ENCODE results near the gene GRIK4. TPM values are rescaled to one million over a fixed set of nuclear protein-coding genes. Genes with fewer than 3 reads are reported as not detected.

Gene GRIK4
- total and polyA plus RNA-seq, 2 donors (not counting 3 experiments of a cell fraction or from before 2014, with no cell fraction given): 0.81 to 1.6 TPM

DNA sequence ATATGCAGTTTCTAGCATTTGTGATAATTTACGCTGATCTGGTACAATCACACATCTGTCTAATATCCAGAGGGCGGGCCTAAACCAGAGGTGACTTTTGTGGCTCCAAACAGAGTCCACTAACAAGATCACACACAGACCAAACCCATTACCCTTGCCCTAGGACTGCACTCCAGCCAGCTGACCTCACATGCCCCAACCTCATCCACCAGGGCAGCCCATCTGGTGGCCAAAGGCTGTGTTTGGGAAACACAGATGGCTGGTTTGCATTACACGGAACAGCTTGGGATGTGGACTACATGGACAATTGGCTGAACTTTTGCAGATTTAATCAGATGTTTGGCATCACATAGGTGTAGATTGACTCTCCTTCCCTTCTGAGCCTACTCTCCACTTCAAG is 228.2 kb downstream of the GRIK4 start:
- no peak for TF ChIP-seq POLR2AphosphoS5 (IDR thresholded peaks at IDR 0.05; ENCODE audit: insufficient read depth, low read depth, low read length)
- TF ChIP-seq, protein P1, sequence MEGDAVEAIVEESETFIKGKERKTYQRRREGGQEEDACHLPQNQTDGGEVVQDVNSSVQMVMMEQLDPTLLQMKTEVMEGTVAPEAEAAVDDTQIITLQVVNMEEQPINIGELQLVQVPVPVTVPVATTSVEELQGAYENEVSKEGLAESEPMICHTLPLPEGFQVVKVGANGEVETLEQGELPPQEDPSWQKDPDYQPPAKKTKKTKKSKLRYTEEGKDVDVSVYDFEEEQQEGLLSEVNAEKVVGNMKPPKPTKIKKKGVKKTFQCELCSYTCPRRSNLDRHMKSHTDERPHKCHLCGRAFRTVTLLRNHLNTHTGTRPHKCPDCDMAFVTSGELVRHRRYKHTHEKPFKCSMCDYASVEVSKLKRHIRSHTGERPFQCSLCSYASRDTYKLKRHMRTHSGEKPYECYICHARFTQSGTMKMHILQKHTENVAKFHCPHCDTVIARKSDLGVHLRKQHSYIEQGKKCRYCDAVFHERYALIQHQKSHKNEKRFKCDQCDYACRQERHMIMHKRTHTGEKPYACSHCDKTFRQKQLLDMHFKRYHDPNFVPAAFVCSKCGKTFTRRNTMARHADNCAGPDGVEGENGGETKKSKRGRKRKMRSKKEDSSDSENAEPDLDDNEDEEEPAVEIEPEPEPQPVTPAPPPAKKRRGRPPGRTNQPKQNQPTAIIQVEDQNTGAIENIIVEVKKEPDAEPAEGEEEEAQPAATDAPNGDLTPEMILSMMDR (IDR thresholded peaks at IDR 0.05; ENCODE audit: extremely low read depth in 1 of 2, insufficient read depth in 1 of 2, low read depth in 1 of 2, low read length in 2 of 2): no peak
- no peak for TF ChIP-seq EZH2 (IDR thresholded peaks at IDR 0.05; ENCODE audit: borderline replicate concordance, low read depth, low read length, severe bottlenecking)
- TF ChIP-seq FOS (IDR thresholded peaks at IDR 0.05; ENCODE audit: borderline replicate concordance, insufficient read depth, low read length): no peak
- no peak for TF ChIP-seq MYC (IDR thresholded peaks at IDR 0.05; ENCODE audit: low read depth, low read length)
- no peak for TF ChIP-seq GATA2 (IDR thresholded peaks at IDR 0.05; ENCODE audit: insufficient read depth, insufficient read length, low read depth, low read length)
- TF ChIP-seq JUN (IDR thresholded peaks at IDR 0.05; ENCODE audit: borderline replicate concordance, insufficient read depth, insufficient read length, low read depth): no peak
- TF ChIP-seq POLR2A (IDR thresholded peaks at IDR 0.05; ENCODE audit: low read depth, low read length): no peak
- TF ChIP-seq, protein P2, sequence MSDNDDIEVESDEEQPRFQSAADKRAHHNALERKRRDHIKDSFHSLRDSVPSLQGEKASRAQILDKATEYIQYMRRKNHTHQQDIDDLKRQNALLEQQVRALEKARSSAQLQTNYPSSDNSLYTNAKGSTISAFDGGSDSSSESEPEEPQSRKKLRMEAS (IDR thresholded peaks at IDR 0.05; ENCODE audit: insufficient read depth, insufficient read length): no peak
- dilution Hi-C loops (cut with MboI; ENCODE audit: extremely low pct_ligation_motif_present, low sequenced_read_pairs) (no loop called here), intact Hi-C loops (cut with micrococcal nuclease) (no loop called here)
- H4K20me1 ChIP-seq (replicated peaks; ENCODE audit: control insufficient read depth, extremely low read depth, insufficient read depth, low read length): no peaks in the 10 kb centered on the region
- DNase-seq (ENCODE audit: low read depth, low spot score): no peak
- no TSS peak for BruUV-seq (replicated peaks)
- H3K27me3 ChIP-seq (ENCODE audit: control insufficient read depth in 2 of 2, insufficient read depth in 2 of 2, low read length in 2 of 2): no peaks in the 10 kb centered on the region
- CTCF ChIA-PET: interaction anchor here (1.5 kb wide), 1 partner anchor 24 kb away, joined by 4 read pairs; no protein-coding TSS in a partner anchor
- H3K9me3 ChIP-seq (replicated peaks; ENCODE audit: control insufficient read depth, insufficient read depth, low read length): no peaks in the 10 kb centered on the region
- H3K9ac ChIP-seq (replicated peaks; ENCODE audit: extremely low read depth, insufficient read depth, low read length): no peak overlapping the region
- H3K4me3 ChIP-seq (replicated peaks in 1 of 3; ENCODE audit: insufficient read depth in 1 of 3, low read depth in 1 of 3, low read length in 3 of 3): no peak overlapping the region
- no peaks in the 10 kb centered on the region for H3K79me2 ChIP-seq (ENCODE audit: control insufficient read depth, insufficient read depth, low read length)
- H3K4me2 ChIP-seq (ENCODE audit: insufficient read depth, low read length): no peak overlapping the region
- POLR2A ChIA-PET: no interaction called here
- no peak overlapping the region for H2AFZ ChIP-seq (ENCODE audit: low read depth, low read length)
- no peak overlapping the region for H3K27ac ChIP-seq (ENCODE audit: insufficient read depth, low read depth, low read length)
- H3K4me1 ChIP-seq (ENCODE audit: control insufficient read depth, extremely low read depth, insufficient read depth, low read length): no peaks in the 10 kb centered on the region
- H3K36me3 ChIP-seq (ENCODE audit: control insufficient read depth in 2 of 2, extremely low read depth in 1 of 2, insufficient read depth in 2 of 2, low read length in 2 of 2): no peaks in the 10 kb centered on the region
- H3K9me1 ChIP-seq (replicated peaks; ENCODE audit: control insufficient read depth, extremely low read depth, insufficient read depth, low read length): no peaks in the 10 kb centered on the region
- no peak for FAIRE-seq
